GM10266 (cell line): ENCODE results near the gene THBS1.
A peak's percentile ranks its signal among the peaks of the same experiment; 100 is the strongest.

Experiments used
- DNase-seq: peaks from one replicate; pipeline ENCODE4 v3.0.0; 2012; ENCODE audit errors: extremely low spot score
- CTCF ChIP-seq: IDR thresholded peaks from 2 replicates; pipeline ENCODE4 v1.5.1; 2012; ENCODE audit warnings: mild to moderate bottlenecking, low read depth; ENCODE audit not compliant: control insufficient read depth, insufficient read depth; ENCODE audit errors: missing control alignments

THBS1 gene

DNA sequence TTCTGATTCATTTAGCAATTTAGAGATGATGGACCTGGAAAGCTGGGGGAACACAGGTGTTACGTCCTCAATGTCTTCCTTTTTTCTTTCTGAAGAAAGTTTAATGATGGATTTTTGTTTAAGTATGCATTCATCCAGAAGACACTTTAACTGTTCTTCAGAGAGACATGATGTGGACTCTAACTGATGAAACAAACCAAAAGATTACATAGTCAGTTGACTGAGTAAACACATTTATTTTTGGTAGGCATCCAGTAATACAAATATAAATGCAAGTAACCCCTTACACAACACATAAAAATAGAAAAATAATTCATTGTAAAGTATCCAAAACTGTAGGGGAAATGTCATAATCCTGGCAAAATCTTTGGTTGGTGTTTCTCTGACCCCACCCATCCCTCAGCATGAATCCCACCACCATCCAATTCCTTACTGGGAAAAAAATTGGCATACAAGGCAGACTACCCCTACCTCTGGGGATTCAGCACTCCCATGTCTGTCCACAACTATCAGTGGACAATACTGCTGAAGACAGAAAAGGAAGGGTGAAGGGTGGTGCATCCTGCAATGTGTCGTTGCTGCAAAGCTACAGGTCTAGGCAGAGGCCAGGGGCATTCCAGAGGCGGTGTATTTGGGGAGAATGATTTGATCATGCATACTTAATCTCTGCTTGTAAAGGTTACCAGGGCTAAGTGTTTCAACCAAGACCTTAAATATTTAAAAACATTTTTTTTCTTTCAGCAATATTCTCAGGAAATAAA lies 37.4 kb downstream of the THBS1 start:
- DNase-seq, result no peak
- no peak for TF ChIP-seq CTCF

GRCh38 chr15:39621210-39621609 lies 40.3 kb downstream of the THBS1 start:
- DNase-seq, result no peak
- no peak for TF ChIP-seq CTCF

DNA sequence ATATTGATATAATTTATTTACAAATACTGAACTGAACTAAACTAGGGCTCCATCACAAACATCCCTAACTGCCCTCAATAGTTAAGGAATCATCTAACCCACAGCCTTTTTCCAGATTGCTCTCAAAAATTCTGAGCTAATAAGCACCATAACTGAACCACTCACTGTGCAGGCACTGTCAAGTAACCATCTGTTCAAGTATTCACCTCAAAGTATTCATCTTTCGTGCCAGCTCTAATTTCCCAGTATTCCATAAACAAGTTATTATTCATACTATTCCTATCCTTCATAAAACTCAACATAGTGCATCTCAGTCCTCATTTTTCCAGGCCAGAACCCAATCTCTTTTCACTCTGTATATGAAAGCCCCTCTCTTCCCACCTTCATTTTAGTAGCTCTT lies 41.1 kb downstream of the THBS1 start:
- no peak for TF ChIP-seq CTCF
- no peak for DNase-seq

- TF ChIP-seq CTCF, result no peak
- DNase-seq, result no peak
Observed at GRCh38 chr15:39622660-39623516, 42.0 kb downstream of the THBS1 start.

DNA sequence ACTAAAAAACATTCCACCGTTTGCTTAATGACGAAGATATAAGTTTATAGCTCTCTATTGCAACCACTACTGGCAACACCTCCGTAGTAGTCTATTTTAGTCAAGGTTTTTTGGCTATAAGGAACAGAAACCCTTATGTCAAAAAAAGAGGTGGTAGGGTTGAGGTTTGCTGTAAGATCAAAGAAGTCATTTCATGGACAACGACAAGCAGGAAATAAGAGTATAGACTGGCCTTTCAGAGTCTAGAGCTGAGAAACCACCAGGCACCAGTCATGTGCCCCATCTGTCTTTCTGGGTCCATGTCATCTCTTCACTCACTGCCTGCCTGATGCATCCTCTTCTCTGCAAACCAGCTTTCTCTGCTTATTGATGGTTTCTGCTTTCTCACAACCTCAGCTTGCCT lies 42.7 kb downstream of the THBS1 start:
- no peak for TF ChIP-seq CTCF
- peak; percentile 57 for DNase-seq

- peak; percentile 35 for DNase-seq
- peak; percentile 4 for TF ChIP-seq CTCF
Observed at GRCh38 chr15:39624806-39625205, 43.9 kb downstream of the THBS1 start.

DNA sequence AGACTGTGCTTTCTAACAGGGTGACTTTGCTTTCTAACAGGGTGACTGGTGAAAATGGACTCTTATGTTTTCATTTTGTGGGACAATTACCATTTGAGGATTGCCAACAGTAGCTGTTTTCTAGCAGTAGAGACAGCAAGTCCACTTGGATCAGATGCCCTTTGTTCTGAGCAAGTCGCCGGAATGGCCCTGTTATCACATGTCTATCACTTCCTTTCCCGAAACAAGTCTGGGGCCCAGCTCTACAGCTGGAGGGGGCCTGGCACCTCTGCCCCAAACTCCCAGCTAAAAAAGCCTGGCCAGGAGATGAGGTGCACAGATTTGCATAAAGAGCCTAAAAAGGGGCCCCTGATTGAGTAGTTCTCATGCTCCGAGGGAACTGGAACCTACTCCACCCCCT lies 44.6 kb downstream of the THBS1 start:
- no peak for DNase-seq
- TF ChIP-seq CTCF, result no peak
